Panc1 (cell line): ENCODE results near the gene STK24.

Source experiments
- POLR2AphosphoS5 ChIP-seq: IDR thresholded peaks from 2 replicates; pipeline ENCODE4 v1.6.1; 2012; ENCODE audit warnings: mild to moderate bottlenecking, low read depth, low read length, moderate library complexity
- SIN3A ChIP-seq: IDR thresholded peaks from 2 replicates; pipeline ENCODE4 v1.6.1; 2012; ENCODE audit warnings: low read depth, mild to moderate bottlenecking, low read length, moderate library complexity, borderline replicate concordance; ENCODE audit not compliant: insufficient read depth
- TF ChIP-seq, protein P1 (sequence below): fragments of 450-650 bp; IDR thresholded peaks from 2 replicates; pipeline ENCODE4 v1.5.1; 2017; ENCODE audit warnings: mild to moderate bottlenecking
- TF ChIP-seq, protein P2 (sequence below), 2 experiments: IDR thresholded peaks; 2 replicates each; pipeline ENCODE4 v1.6.1; 2011 to 2012; ENCODE audit warnings: low read depth in 2 of 2, control low read depth in 1 of 2, low read length in 1 of 2, mild to moderate bottlenecking in 1 of 2, moderate library complexity in 1 of 2; ENCODE audit not compliant: insufficient read depth in 1 of 2

DNA sequence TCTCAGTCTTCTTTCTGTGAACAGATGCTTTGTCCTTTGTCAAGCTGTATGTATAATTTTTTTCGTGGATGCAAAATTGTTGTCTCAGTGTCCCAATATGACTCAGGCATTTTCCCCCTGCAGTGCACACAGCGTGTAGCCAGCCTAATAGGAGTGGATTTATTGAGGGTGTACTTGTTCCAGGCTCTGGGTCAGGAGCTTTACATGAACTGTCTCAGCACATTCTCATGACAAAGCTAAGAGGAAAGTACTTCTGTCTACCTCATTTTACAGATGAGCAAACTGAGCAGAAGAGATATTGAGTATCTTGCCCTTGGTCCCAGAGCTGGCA lies 50.8 kb downstream of the STK24 start:
- TF ChIP-seq, protein P1, sequence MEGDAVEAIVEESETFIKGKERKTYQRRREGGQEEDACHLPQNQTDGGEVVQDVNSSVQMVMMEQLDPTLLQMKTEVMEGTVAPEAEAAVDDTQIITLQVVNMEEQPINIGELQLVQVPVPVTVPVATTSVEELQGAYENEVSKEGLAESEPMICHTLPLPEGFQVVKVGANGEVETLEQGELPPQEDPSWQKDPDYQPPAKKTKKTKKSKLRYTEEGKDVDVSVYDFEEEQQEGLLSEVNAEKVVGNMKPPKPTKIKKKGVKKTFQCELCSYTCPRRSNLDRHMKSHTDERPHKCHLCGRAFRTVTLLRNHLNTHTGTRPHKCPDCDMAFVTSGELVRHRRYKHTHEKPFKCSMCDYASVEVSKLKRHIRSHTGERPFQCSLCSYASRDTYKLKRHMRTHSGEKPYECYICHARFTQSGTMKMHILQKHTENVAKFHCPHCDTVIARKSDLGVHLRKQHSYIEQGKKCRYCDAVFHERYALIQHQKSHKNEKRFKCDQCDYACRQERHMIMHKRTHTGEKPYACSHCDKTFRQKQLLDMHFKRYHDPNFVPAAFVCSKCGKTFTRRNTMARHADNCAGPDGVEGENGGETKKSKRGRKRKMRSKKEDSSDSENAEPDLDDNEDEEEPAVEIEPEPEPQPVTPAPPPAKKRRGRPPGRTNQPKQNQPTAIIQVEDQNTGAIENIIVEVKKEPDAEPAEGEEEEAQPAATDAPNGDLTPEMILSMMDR: no peak
- TF ChIP-seq, protein P2, sequence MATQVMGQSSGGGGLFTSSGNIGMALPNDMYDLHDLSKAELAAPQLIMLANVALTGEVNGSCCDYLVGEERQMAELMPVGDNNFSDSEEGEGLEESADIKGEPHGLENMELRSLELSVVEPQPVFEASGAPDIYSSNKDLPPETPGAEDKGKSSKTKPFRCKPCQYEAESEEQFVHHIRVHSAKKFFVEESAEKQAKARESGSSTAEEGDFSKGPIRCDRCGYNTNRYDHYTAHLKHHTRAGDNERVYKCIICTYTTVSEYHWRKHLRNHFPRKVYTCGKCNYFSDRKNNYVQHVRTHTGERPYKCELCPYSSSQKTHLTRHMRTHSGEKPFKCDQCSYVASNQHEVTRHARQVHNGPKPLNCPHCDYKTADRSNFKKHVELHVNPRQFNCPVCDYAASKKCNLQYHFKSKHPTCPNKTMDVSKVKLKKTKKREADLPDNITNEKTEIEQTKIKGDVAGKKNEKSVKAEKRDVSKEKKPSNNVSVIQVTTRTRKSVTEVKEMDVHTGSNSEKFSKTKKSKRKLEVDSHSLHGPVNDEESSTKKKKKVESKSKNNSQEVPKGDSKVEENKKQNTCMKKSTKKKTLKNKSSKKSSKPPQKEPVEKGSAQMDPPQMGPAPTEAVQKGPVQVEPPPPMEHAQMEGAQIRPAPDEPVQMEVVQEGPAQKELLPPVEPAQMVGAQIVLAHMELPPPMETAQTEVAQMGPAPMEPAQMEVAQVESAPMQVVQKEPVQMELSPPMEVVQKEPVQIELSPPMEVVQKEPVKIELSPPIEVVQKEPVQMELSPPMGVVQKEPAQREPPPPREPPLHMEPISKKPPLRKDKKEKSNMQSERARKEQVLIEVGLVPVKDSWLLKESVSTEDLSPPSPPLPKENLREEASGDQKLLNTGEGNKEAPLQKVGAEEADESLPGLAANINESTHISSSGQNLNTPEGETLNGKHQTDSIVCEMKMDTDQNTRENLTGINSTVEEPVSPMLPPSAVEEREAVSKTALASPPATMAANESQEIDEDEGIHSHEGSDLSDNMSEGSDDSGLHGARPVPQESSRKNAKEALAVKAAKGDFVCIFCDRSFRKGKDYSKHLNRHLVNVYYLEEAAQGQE (IDR thresholded peaks at IDR 0.05; ENCODE audit: insufficient read depth in 1 of 2, low read depth in 2 of 2, low read length in 1 of 2): no peak
- no peak for TF ChIP-seq POLR2AphosphoS5
- no peak for TF ChIP-seq SIN3A
